Stimulated activated CD8-positive, alpha-beta memory T cell treated with anti-CD3 and anti-CD28 coated beads, Interleukin-15, amount 100 ng/mL, for 1 hour (primary cell): ENCODE measurements around the gene TULP1.

ENCODE experiments used
- DNase-seq: peaks from one replicate; pipeline ENCODE4 v3.0.0-alpha.2; 2020; ENCODE audit warnings: low read depth

Gene TULP1

GRCh38 chr6:35483893-35484645 lies 28.6 kb downstream of the TULP1 start:
- no peak for DNase-seq

GRCh38 chr6:35483490-35483889 lies 29.2 kb downstream of the TULP1 start:
- no peak for DNase-seq

GRCh38 chr6:35483062-35483461 lies 29.6 kb downstream of the TULP1 start:
- no peak for DNase-seq

GRCh38 chr6:35481226-35481625 lies 31.5 kb downstream of the TULP1 start:
- DNase-seq, result no peak

- no peak for DNase-seq
Observed at GRCh38 chr6:35480176-35480575, 32.5 kb downstream of the TULP1 start.

GRCh38 chr6:35478259-35478658 lies 34.4 kb downstream of the TULP1 start:
- no peak for DNase-seq

GRCh38 chr6:35477551-35478179 lies 35.0 kb downstream of the TULP1 start:
- no peak for DNase-seq

GRCh38 chr6:35477028-35477427 lies 35.7 kb downstream of the TULP1 start:
- DNase-seq, result no peak

- no peak for DNase-seq
Observed at GRCh38 chr6:35476004-35476403, 36.7 kb downstream of the TULP1 start.

GRCh38 chr6:35475573-35475972 lies 37.1 kb downstream of the TULP1 start:
- no peak for DNase-seq

- DNase-seq, result no peak
Observed at GRCh38 chr6:35474942-35475570, 37.6 kb downstream of the TULP1 start.

GRCh38 chr6:35474131-35474941 lies 38.4 kb downstream of the TULP1 start:
- no peak for DNase-seq

GRCh38 chr6:35473850-35474130 lies 38.9 kb downstream of the TULP1 start:
- no peak for DNase-seq

- DNase-seq, result no peak
Observed at GRCh38 chr6:35473075-35473849, 39.4 kb downstream of the TULP1 start.

- DNase-seq, result no peak
Observed at GRCh38 chr6:35471836-35472345, 40.8 kb downstream of the TULP1 start.

- no peak for DNase-seq
Observed at GRCh38 chr6:35470663-35471120, 42.0 kb downstream of the TULP1 start.

GRCh38 chr6:35469751-35470662 lies 42.7 kb downstream of the TULP1 start:
- DNase-seq, result no peak

GRCh38 chr6:35468980-35469750 lies 43.5 kb downstream of the TULP1 start:
- no peak for DNase-seq

- peak; percentile 90 for DNase-seq
Observed at GRCh38 chr6:35468181-35468979, 44.3 kb downstream of the TULP1 start, which contains the start of gene RPL10A. Gene RPL10A, plus strand, starts transcription at chr6:35468401. Its CDS starts 34 bp downstream, at chr6:35468435.
